ENCODE measurements around the gene TBC1D5. TPM values are rescaled to one million over a fixed set of nuclear protein-coding genes. Genes with fewer than 3 reads are reported as not detected.

Gene TBC1D5
- total RNA-seq, 1 experiment from 2014 or later: 33.9 TPM

DNA sequence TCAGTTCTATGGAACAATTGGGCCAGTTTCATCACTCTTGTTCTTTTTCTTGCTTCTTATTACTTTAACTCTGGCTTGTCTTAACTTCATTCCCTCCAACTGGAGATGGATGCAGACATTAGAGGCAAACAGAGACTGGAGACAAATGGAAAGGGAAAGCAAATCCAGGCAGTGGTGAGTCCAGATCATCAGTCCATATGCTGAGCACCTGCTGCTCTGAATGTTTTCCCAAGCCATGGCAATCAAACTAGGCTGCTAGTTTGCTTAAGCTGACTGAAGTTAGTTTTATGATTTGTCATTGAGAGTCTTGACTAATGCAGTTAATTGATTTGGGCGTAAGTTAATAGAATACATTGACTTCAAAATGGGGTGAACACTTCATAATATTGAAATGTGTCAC, 41.0 kb upstream of the TBC1D5 start:
- Histone ChIP-seq H3K9ac (ENCODE audit: low read length) (no peak overlapping the region), H2AFZ (ENCODE audit: low read depth, low read length, poor library complexity, severe bottlenecking) (no peak overlapping the region), H3K36me3 (ENCODE audit: control insufficient read depth in 1 of 2, insufficient read depth in 2 of 2, low read length in 2 of 2) (no peaks in the 10 kb centered on the region), H3K4me2 (ENCODE audit: low read length) (no peak overlapping the region), H3K27me3 (ENCODE audit: insufficient read depth, low read length) (no peaks in the 10 kb centered on the region), H4K20me1 (ENCODE audit: insufficient read depth) (no peaks in the 10 kb centered on the region), H3K9me2 (ENCODE audit: insufficient read depth) (no peaks in the 10 kb centered on the region), H3K4me1 (ENCODE audit: control insufficient read depth in 1 of 2, insufficient read depth in 2 of 2, low read length in 2 of 2) (no peaks in the 10 kb centered on the region), H3K27ac (ENCODE audit: low read depth, low read length) (no peak overlapping the region), H3K79me2 (ENCODE audit: insufficient read depth, low read length) (no peaks in the 10 kb centered on the region), H3K4me3 (replicated peaks in 1 of 2; ENCODE audit: low read depth in 1 of 2, low read length in 2 of 2) (no peak overlapping the region), H3K9me3 (ENCODE audit: control insufficient read depth in 1 of 2, insufficient read depth in 1 of 2, low read depth in 1 of 2, low read length in 2 of 2) (no peaks in the 10 kb centered on the region)
- no TSS peak for BruUV-seq (replicated peaks)
- DNase-seq (ENCODE audit: low read depth, low spot score) (no peak), ATAC-seq (no peak)
- CTCF ChIA-PET: no interaction called here
- TF ChIP-seq SP1 (IDR thresholded peaks at IDR 0.05; ENCODE audit: low read depth) (no peak), FOSL1 (IDR thresholded peaks at IDR 0.05; ENCODE audit: low read depth) (no peak), RAD21 (IDR thresholded peaks at IDR 0.05; ENCODE audit: low read depth) (no peak), JUND (IDR thresholded peaks at IDR 0.05) (no peak), POLR2AphosphoS5 (IDR thresholded peaks at IDR 0.05; ENCODE audit: low read depth, low read length) (no peak), YY1 (IDR thresholded peaks at IDR 0.05; ENCODE audit: extremely low read depth, insufficient replicate concordance, low read depth, low read length) (no peak), EGR1 (IDR thresholded peaks at IDR 0.05; ENCODE audit: low read depth) (no peak), ELF1 (IDR thresholded peaks at IDR 0.05; ENCODE audit: borderline replicate concordance, low read depth) (no peak), ZFX (IDR thresholded peaks at IDR 0.05) (no peak), POLR2A (IDR thresholded peaks at IDR 0.05; ENCODE audit: borderline replicate concordance, extremely low read depth, insufficient read depth, insufficient read length) (no peak), CBX3 (IDR thresholded peaks at IDR 0.05; ENCODE audit: low read depth) (no peak)
- TF ChIP-seq, protein P1, sequence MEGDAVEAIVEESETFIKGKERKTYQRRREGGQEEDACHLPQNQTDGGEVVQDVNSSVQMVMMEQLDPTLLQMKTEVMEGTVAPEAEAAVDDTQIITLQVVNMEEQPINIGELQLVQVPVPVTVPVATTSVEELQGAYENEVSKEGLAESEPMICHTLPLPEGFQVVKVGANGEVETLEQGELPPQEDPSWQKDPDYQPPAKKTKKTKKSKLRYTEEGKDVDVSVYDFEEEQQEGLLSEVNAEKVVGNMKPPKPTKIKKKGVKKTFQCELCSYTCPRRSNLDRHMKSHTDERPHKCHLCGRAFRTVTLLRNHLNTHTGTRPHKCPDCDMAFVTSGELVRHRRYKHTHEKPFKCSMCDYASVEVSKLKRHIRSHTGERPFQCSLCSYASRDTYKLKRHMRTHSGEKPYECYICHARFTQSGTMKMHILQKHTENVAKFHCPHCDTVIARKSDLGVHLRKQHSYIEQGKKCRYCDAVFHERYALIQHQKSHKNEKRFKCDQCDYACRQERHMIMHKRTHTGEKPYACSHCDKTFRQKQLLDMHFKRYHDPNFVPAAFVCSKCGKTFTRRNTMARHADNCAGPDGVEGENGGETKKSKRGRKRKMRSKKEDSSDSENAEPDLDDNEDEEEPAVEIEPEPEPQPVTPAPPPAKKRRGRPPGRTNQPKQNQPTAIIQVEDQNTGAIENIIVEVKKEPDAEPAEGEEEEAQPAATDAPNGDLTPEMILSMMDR (IDR thresholded peaks at IDR 0.05 in 2 of 3, conservative IDR thresholded peaks at IDR 0.05 in 1 of 3; ENCODE audit: borderline replicate concordance in 1 of 3, insufficient read depth in 1 of 3, low read depth in 2 of 3, low read length in 2 of 3): no peak
- TF ChIP-seq, protein P2, sequence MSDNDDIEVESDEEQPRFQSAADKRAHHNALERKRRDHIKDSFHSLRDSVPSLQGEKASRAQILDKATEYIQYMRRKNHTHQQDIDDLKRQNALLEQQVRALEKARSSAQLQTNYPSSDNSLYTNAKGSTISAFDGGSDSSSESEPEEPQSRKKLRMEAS (IDR thresholded peaks at IDR 0.05): no peak
- intact Hi-C loops (cut with micrococcal nuclease): no loop called here
- RAD21 ChIA-PET (ENCODE audit: low non-redundant PET in 1 of 2, low total read pairs in 2 of 2, uncharacterized antibody in 2 of 2, unreplicated experiment in 2 of 2): no interaction called here
- POLR2A ChIA-PET: no interaction called here

All from HCT116 (cell line).